Lower leg skin (tissue), 3 donors: ENCODE data around the gene CLEC4M.

Source experiments
- CTCF ChIP-seq, 3 donors: fragments of 450-650 bp; IDR thresholded peaks; one replicate each; pipeline ENCODE4 v1.5.1; 2016; ENCODE audit warnings: antibody characterized with exemption in 3 of 3, mild to moderate bottlenecking in 3 of 3, moderate library complexity in 2 of 3
- POLR2A ChIP-seq, 2 donors: fragments of 450-650 bp; IDR thresholded peaks; one replicate each; pipeline ENCODE4 v1.6.1; 2016 to 2017; ENCODE audit warnings: antibody characterized with exemption in 2 of 2, mild to moderate bottlenecking in 1 of 2, moderate library complexity in 1 of 2

GRCh38 chr19:7725791-7726190 is 37.3 kb upstream of the CLEC4M start:
- TF ChIP-seq CTCF (IDR thresholded peaks at IDR 0.05): no peak
- TF ChIP-seq POLR2A (IDR thresholded peaks at IDR 0.05): no peak
